Stimulated activated CD4-positive, alpha-beta T cell treated with anti-CD3 and anti-CD28 coated beads, Interleukin-1b, Interleukin-23, amount 100 ng/mL, for 4 hours (primary cell): ENCODE data around the gene SND1.
"Not testable (repeated sequence)": the region's sequence is repeated elsewhere in the genome, so short reads cannot be mapped to it uniquely, and the experiment has no call there.

Source experiments
- DNase-seq, 2 donors: peaks; one replicate each; pipeline ENCODE4 v3.0.0-alpha.2; 2020; ENCODE audit warnings: low read depth in 2 of 2

SND1 gene

DNA sequence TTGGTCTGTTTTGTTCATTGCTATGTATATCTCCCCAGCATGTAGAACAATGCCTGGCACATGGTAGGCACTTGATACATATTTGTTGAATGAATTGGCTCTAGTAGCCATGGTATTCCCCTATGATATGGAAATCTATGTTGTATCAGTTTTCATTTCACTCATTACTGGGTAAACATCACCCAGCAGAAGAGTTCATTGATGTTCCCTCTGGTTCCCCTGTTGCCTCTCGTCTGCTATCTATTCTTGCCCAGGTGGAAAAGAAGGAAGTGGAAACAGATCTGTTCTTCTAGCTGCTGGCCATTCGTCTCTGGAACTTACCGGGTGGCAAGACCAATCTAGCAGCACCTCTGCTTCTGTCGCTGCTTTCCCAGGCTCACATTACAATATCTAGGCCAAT is 307.8 kb downstream of the SND1 start:
- no peak for DNase-seq

DNA sequence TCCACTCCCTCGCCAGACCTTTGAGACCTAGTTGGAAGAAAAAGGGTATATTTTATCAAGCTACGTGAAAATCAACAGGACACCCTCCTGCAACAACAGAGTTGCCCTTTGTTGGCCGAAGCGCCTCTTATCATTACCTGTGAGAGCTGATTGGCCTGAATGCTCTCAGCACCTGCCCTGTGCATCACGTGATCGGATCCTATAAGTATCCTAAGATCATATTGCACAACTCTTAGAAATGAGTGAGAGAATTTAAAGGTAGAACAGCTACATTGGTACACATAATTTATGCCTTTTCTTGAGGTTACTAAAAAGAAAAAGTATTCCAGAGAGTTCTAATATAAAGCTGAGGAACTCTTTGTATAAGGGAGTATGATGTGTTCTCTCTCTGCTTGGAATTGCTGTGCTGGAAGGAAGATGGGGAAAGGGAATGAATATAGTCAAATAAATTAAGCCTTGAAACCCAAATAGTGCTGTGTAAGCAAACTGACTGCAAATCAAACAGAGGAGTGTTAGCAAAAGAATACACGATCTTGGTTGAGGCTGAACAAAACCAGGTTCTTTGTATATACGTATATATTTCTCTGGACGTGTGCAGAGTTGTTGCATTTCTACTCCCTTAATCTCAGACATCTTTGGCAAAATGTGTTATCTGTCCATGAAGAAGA is 309.9 kb downstream of the SND1 start:
- DNase-seq, result no peak

DNA sequence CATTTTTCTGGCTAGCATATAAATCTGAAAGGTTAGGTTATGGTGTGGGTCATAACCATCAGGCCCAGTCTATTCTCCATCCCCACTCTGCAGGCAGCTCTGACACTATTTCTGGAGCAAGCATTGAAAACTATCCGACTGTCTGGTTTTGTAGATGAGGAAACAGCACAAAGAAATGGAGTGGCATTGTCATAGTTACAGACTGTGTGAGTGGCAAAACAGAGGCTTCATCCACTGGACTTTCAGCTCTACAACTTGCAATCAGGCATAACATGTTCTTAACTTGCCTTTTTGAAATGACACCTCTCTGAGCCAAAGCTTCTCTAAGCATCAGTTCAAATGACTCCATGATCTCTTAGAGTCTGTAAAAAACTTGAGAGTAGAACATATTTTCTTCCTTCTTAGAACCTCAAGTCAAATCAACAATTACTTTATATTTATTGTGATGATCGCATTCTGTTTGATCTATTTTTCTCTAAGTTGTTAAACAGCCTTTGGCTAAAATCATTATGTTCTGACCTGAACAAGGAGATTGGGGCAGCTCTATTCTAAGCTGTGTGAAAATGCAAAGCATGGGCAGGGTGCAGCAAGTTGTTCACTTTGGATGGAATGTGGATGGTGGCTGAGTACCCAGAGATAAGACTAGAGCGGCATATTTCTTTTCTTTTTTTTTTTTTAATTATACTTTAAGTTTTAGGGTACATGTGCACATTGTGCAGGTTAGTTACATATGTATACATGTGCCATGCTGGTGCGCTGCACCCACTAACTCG is 310.8 kb downstream of the SND1 start:
- no peak for DNase-seq

DNA sequence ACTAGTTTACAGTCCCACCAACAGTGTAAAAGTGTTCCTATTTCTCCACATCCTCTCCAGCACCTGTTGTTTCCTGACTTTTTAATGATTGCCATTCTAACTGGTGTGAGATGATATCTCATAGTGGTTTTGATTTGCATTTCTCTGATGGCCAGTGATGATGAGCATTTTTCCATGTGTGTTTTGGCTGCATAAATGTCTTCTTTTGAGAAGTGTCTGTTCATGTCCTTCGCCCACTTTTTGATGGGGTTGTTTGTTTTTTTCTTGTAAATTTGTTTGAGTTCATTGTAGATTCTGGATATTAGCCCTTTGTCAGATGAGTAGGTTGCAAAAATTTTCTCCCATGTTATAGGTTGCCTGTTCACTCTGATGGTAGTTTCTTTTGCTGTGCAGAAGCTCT is 311.9 kb downstream of the SND1 start:
- not testable (repeated sequence) for DNase-seq

DNA sequence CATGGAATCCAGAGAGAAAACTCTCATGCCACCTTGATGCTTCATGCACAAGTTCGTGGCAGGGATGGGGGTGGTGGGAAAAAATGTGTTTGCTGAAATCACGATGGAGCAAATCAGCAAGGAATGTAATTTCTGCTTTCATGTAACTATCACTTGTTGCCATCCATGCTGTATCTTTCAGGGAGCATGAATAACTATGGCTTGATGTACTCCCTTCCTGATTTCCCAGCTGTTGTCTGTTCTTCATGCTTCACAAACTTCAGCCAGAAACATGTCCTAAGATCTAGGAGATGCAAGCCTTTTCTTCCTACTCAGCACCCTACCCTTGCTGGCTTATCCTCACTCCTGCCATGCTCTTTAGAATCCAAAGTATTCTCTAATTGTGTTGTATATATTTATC is 315.3 kb downstream of the SND1 start:
- DNase-seq, result no peak

DNA sequence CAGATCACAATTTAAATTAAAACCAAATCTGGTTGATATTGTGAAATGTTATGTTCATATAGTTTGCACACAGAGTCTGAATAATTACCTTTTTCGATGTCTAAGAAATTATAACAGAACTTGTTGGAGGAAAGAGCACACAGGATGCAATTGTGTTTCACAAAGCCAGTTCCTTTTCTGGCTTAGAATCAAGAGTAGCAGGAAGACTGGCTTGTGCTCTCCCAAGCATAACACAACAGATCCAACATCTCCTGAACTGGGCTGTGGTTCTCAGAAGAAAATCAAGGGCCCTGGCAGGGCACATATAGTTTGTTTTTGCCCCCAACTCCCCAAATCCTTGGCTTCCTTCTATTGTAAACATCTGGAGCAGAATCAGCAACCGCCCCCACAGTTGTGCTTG is 316.6 kb downstream of the SND1 start:
- DNase-seq, result no peak

DNA sequence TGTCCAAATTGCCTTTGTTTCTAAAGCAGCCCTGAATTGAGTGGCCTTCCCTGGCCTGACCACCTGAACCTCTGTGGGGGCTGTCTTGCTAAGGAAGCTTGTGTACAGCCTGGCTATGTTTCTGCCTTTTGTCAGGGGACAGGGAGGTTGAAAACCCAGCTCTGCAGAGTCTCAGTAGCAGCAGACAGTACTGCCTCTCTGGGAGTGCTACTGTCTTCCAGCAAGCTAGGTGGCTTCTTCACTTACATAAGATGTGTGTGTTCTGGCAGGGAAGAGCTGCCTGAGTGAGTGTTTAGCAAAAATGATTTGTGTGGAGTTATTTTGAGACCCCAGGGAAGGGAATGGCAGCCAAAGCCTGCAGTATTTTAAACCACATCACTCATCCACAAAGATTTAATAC is 321.8 kb downstream of the SND1 start:
- no peak for DNase-seq

DNA sequence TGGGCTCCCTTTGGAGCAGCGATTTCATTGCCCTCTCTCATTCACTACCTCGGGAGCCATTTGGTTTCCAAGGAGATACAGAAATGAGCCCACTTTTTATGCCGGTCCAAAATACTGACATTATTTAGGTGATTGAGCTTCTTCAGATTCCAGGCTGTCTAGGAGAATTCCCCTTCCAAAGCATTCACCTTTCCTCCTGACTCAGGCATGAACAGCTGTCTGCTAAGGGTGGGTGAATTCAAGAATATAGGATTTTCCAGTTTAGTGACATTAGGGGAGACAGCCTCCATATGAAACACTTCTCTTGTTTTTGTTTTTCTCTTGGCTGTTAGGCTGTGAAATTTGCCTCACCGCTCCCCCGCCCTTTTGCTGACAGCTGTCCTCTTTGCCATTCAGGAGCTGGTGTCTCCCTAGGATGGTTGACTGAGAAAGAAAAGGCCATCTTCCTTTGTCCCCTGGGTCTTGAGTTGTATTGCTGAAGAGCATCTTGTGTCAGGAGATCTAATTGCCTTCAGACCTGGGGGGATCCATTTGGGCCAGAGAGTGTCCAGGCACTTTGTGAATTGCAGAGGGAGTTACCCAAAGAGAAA is 322.5 kb downstream of the SND1 start:
- no peak for DNase-seq

DNA sequence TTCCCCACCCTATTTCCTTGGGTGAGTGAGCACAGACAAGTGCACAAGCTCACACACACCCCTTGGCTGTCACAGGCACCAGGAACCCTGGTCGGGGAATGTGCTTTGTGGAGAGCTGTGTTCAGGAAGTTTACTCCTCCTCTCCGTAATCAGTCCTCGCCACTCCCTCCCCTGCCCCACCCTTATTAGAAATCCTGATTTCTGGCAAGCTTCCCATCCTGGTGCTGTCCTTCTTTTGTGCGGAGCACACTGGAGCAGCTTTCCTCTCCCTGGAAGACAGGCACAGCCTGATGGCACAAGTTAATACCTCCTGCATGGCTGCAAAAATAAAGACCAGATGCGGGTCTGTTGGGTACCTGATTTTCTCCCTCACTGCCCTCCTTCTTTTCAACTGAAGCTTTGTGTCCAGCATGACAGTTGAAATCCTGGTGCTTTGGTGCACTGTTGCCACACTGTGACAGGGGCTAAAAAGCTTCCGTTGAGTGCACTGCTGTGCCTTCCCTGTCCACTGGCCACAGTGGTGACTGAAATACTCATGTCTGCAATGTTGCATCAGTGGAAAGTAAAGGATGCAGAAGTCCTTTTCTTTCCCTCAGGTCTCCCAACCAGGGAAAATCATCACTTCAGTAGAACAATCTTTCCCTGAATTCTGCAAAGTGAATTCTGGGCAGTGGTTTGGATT is 324.2 kb downstream of the SND1 start:
- no peak for DNase-seq

DNA sequence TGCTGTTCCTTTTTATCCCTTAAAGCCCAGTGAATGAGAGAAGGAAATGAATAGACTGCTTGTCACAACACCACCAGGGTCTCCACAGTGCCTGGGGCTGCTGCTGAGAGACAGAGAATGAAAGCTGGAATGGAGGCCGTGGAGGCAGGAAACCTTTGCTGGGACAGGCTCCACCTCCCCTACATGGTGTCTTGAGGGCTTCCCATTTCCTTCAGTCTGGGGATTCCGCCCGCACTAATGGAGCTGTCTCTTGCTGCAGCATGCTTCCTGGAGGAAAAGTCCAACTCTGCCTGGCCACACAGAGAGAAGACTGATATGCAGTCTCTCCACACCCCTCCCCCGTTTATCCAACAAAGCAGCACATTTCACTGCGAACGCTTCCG is 324.7 kb downstream of the SND1 start:
- no peak for DNase-seq

DNA sequence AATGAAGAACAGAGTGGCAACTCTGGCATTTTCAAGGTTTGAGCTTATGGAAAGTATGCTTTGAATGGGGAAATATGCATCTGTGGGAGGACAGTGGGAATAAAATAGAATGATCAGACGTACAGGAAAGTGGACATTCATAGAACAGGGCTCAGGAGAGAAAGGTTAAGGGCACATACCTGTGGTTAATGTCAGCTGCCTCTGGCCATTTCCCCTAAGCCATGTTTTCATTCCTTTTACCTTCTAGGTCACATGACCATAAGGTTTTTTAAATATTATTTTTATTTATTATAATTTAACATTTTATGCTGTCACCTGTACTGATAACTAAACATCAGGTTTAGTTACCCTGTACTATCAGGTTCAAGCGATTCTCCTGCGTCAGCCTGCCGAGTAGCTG is 326.4 kb downstream of the SND1 start:
- no peak for DNase-seq

DNA sequence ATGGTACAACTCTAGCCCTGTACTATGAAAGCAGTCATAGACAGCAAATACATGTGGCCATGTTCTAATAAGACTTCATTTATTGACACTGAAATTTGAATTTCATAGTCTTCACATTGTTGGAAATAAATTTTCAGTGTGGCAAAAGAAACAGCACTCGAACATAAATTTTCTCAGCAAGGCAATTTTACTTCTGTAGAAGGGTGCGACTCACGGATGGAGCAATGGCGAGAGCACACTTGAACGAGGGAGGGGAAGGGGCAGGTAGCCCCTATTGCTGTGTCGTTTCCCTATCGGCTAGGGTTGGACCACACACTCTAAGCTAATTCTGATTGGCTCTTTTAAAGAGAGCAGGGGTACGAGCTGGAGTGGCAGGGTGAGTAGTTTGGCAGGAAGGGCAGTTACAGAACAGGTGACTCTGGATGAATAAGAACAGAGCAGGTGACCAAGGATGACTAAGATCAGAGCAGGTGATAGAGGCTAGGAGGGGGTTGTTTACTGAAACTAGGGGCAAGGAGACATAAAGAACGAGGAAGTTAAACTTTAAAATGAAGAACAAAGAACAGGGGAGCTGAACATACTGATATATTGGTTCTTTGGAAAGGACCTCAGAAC is 327.2 kb downstream of the SND1 start:
- DNase-seq, result no peak

DNA sequence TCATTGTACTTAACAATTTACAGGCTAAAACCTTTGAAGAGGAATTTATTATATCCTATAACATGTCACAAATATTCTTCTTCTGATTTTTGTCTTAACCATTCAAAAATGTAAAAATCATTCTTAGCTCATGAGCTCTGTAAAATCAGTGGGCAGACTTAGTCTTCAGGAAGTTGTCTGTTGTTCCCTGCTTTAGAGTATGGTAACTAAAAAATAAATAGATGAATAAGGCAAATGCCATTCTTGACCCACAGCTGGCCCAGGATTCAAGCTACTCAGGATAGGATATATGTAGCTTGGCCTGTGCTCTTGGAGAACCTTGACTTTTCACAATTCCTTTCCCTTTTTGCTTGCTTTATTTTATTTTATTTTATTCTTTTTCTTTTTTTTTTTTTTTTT is 327.7 kb downstream of the SND1 start:
- DNase-seq, result no peak

DNA sequence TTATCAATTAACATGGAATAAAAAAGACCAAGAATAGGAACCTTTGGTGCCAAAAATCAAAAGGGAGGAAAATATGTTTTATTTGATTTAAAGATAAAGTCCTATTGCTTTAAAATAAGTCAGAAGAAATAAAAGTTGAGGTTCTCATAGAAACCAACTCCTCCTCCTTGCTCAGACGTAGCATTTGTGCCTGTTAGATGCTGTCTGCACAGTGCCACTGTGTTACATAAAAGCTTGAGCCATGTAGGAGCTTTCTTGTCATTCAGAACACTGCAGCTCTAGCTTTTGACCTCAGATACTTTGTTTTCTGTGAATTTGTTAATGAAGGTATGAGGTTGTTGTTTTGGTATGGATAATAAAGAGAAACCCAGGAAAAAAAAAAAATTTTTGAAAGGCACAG is 328.9 kb downstream of the SND1 start:
- no peak for DNase-seq

DNA sequence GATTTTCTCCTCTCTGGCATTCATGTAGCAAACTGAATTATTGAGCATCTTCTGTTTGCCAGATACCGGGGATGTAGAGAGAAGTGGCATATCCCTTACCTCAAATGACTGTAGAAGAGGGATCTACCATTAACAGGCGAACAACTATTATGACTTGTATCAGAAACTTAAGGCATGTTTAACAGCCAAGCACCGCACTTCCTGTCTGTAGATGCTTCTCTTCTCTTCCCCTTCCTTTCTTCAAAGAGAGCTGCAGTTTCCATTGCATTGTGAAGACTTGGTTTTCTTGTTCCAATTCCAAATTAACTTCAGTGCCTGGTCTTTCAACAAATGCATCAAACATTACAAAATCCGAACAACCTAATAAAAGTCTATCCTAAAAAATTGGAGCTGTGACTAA is 330.0 kb downstream of the SND1 start:
- no peak for DNase-seq

DNA sequence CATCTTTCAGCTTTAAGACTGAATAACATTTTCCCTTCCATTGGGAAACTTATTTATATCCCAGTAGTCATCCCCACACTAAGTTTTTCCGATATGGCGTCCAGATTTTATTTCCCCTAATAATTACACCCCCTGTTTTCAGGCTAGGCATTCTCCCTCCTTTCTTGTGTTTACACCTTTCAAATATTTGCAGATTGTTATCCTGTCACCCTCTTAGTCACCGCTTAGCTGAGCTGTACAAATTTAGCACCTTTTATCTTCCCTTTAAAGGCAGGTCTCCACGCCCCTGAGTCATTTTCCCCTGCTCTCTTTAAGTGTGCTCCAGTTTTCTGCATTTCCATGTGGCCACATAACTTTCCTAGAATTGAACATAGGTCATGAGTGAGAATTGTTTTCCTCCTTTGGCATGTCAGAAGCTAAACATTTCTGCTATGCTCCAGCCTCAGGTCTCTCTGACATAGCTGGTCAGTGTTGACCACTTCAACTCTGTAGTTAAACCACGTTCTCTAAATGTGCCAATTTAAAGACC is 331.9 kb downstream of the SND1 start:
- no peak for DNase-seq

DNA sequence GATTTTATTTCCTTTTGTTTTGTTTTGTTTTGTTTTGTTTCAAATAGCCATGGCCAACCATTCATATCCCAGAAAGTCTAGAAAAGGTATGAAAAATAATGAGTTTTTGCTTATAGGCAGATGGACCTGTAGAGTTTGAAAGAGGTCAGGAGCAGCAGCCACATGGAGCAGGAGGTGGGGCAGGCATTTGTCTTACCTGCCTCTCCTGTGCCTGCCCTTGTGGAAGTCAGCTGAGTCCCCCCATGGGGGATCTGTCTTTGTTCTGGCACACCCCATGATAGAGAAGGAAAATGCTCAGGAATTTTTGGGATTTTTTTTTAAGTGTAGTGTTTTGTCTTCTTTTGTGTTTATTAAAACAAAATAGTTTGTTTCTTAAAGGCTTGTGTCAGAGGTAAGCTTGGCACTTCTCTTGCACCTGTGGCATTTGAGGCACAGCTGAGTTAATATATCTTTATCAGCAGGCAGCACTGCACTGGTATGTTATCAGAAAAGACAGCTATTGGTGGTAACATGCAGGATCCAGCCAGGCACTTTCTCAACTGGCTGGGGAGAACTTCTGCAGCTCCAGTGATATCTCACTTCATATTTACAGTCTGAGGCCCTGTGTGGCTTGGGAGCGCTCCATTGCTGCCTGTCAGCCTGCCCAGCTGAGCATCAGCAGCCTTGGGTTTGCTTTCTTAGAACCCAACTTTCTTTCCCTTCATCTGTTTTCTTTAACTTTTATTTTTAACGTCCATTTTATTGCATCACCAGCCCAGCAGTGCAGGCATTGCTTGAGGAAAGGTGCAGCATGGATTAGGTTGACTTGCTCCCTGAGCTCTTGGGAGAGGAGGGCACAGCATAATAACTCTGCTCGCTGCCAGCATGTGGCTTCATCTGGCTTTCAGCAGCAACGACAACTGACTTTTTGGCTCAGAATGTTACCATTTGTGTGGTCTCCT is 334.9 kb downstream of the SND1 start:
- DNase-seq, result no peak

DNA sequence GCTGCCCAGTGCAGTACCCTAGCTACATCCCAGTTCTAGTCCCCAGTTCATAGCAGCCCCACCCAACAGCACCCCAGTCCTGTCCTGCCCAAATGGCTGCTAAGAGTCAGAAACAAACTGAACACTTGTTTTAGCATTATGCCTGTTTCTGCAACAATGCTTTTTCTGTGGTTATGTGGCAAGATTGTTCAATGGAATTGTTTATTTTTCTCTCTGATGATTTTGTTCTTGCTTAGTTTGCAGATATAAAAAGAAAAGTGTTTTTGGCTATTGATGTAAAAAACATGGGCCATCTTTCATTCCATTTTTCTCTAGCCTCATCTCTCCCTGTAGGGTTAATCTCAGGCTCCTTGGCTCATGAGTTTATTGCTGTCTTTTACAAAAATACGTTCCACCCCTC is 336.8 kb downstream of the SND1 start:
- DNase-seq, result no peak

DNA sequence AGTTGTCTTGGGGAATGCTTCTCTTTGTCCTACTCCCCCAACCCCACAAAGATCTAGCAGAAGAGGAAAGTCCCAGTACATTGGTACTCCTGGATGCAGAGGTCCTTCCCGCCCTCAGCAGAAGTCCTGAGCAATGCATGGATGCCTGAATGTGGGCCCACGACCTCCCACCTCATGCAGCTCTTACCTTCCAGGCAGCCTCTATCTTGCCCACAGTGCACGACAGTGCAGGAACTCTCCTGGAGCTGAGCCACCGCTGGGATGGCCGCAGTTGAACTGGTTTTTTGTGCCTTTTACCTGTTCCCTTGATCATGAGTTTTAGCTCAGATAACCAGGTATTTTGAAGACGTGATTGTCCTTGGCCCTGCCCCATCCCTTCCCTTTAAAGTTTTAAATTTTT is 341.3 kb downstream of the SND1 start:
- DNase-seq, result no peak

DNA sequence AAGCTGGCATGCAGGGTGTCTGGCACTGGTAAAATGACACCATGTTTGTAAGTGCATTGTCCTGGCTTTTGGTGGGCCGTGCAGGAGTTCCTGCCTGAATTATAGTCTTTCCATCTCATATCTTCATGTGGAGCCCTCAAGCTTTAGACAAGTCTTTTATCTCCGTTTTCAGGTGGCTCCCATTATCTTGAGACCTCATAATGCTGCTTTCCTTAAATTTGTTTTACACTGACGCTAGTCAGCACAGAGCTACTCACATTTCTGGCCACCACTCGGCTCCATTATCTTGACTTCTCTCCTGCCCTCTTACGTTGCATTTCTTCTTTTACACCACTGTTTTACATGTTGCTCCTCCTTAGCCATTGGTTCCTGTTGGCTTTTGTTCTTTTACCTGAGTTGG is 342.0 kb downstream of the SND1 start:
- no peak for DNase-seq
